MCF 10A (cell line): ENCODE data around the gene BTBD17. TPM values are rescaled to one million over a fixed set of nuclear protein-coding genes. Genes with fewer than 3 reads are reported as not detected.
"Not testable (repeated sequence)": the region's sequence is repeated elsewhere in the genome, so short reads cannot be mapped to it uniquely, and the experiment has no call there.

ENCODE experiments used
- BruUV-seq: library from RNA; stranded (reverse); fragments of 400-500 nt; replicated peaks from 2 replicates; lab custom pipeline; 2021; lab: Mats Ljungman, UMichigan
- CTCF ChIA-PET: fragments of 300-600 bp; sonication (Branson Sonifier 250); formaldehyde crosslinking; extraction: SDS; loops from one replicate; lab custom pipeline; 2021; ENCODE audit warnings: antibody characterized with exemption, inconsistent platforms; lab: Yijun Ruan, JAX
- POLR2A ChIA-PET: fragments of 300-600, 350-650 bp; sonication (Branson Sonifier 250); formaldehyde crosslinking; extraction: SDS; loops from one replicate; lab custom pipeline; 2020; ENCODE audit warnings: antibody characterized with exemption, inconsistent platforms; lab: Yijun Ruan, JAX
- DNase-seq: peaks from one replicate; pipeline ENCODE4 v3.0.0-alpha.2; 2018; ENCODE audit not compliant: unreplicated experiment
- H3K27ac Mint-ChIP-seq: one replicate; pipeline ENCODE4 v1.8.0; 2022; ENCODE audit warnings: mild to moderate bottlenecking, low read depth, mixed read lengths; ENCODE audit not compliant: unreplicated experiment
- H3K27me3 Mint-ChIP-seq: one replicate; pipeline ENCODE4 v1.8.0; 2022; ENCODE audit warnings: mixed read lengths; ENCODE audit not compliant: insufficient read depth, unreplicated experiment
- H3K36me3 Mint-ChIP-seq: one replicate; pipeline ENCODE4 v1.8.0; 2022; ENCODE audit warnings: mild to moderate bottlenecking, moderate library complexity, mixed read lengths; ENCODE audit not compliant: insufficient read depth, unreplicated experiment
- H3K4me1 Mint-ChIP-seq: one replicate; pipeline ENCODE4 v1.8.0; 2022; ENCODE audit warnings: mixed read lengths; ENCODE audit not compliant: insufficient read depth, unreplicated experiment
- H3K4me3 Mint-ChIP-seq: one replicate; pipeline ENCODE4 v1.8.0; 2022; ENCODE audit warnings: mild to moderate bottlenecking, moderate library complexity, mixed read lengths; ENCODE audit not compliant: unreplicated experiment
- H3K9me3 Mint-ChIP-seq: one replicate; pipeline ENCODE4 v1.8.0; 2022; ENCODE audit warnings: mixed read lengths; ENCODE audit not compliant: unreplicated experiment
- CTCF ChIP-seq: fragments of 200-600 bp; IDR thresholded peaks from one replicate; pipeline ENCODE4 v1.8.0; 2022; ENCODE audit warnings: antibody characterized with exemption, mild to moderate bottlenecking; ENCODE audit not compliant: unreplicated experiment
- intact Hi-C: fragments of 100-400 bp; cut with micrococcal nuclease; formaldehyde crosslinking; loops from 2 replicates; pipeline ENCODE4 v1.14.1; 2022
- total RNA-seq: library from RNA; stranded (reverse); gene quantifications from 2 replicates; pipeline ENCODE4 v1.2.3, GENCODE V29; 2022

BTBD17 gene
- total RNA-seq, 1 experiment from 2014 or later: not detected

- H3K27ac Mint-ChIP-seq: no peak overlapping the region
- intact Hi-C loops: no loop called here
- H3K27me3 Mint-ChIP-seq: no peaks in the 10 kb centered on the region
Observed at GRCh38 chr17:74407384-74407783, 45.7 kb upstream of the BTBD17 start.

GRCh38 chr17:74405311-74405710, 43.6 kb upstream of the BTBD17 start:
- DNase-seq, H3K36me3 Mint-ChIP-seq, intact Hi-C loops, H3K27ac Mint-ChIP-seq, H3K4me1 Mint-ChIP-seq, H3K9me3 Mint-ChIP-seq, H3K4me3 Mint-ChIP-seq, BruUV-seq, H3K27me3 Mint-ChIP-seq: not testable (repeated sequence)
- ChIA-PET POLR2A (interaction anchor here (0.6 to 0.7 kb wide), 3 partner anchors 12 to 750 kb away, joined by 3 read pairs; no protein-coding TSS in a partner anchor), CTCF (interaction anchor here (1.0 to 1.3 kb wide), 3 partner anchors 17 to 196 kb away, joined by 3 to 4 read pairs (median 3); no protein-coding TSS in a partner anchor)

More at GRCh38 chr17:74407384-74407783, 45.7 kb upstream of the BTBD17 start:
- H3K9me3 Mint-ChIP-seq: no peaks in the 10 kb centered on the region
- no peaks in the 10 kb centered on the region for H3K4me1 Mint-ChIP-seq
- TF ChIP-seq CTCF: no peak
- no peak for DNase-seq
- BruUV-seq: no TSS peak
- no peak overlapping the region for H3K4me3 Mint-ChIP-seq
- ChIA-PET CTCF (interaction anchor here (1.4 to 1.6 kb wide), 3 partner anchors 16 to 50 kb away, joined by 5 to 8 read pairs (median 5); no protein-coding TSS in a partner anchor), POLR2A (interaction anchor here (0.8 kb wide), 1 partner anchor 9 kb away, joined by 3 read pairs; no protein-coding TSS in a partner anchor)
- no peaks in the 10 kb centered on the region for H3K36me3 Mint-ChIP-seq

- no peaks in the 10 kb centered on the region for H3K9me3 Mint-ChIP-seq
- H3K27ac Mint-ChIP-seq: no peak overlapping the region
- intact Hi-C loops: no loop called here
- POLR2A ChIA-PET: interaction anchor here (0.6 to 0.7 kb wide), 2 partner anchors 12 to 751 kb away, joined by 3 read pairs; no protein-coding TSS in a partner anchor
- H3K4me1 Mint-ChIP-seq: no peaks in the 10 kb centered on the region
- H3K27me3 Mint-ChIP-seq: no peaks in the 10 kb centered on the region
- H3K4me3 Mint-ChIP-seq: no peak overlapping the region
- CTCF ChIA-PET: interaction anchor here (0.9 to 1.3 kb wide), 4 partner anchors 17 to 197 kb away, joined by 3 to 4 read pairs (median 3); no protein-coding TSS in a partner anchor
- no peak for TF ChIP-seq CTCF
- no TSS peak for BruUV-seq
- no peaks in the 10 kb centered on the region for H3K36me3 Mint-ChIP-seq
- DNase-seq: no peak
Observed at GRCh38 chr17:74404789-74405188, 43.1 kb upstream of the BTBD17 start.

- TF ChIP-seq CTCF: no peak
- H3K4me1 Mint-ChIP-seq: no peaks in the 10 kb centered on the region
- POLR2A ChIA-PET: interaction anchor here (1.3 kb wide), 1 partner anchor 12 kb away, joined by 3 read pairs; no protein-coding TSS in a partner anchor
- CTCF ChIA-PET: interaction anchor here (0.9 to 1.6 kb wide), 4 partner anchors 16 to 198 kb away, joined by 3 to 6 read pairs (median 4); no protein-coding TSS in a partner anchor
- H3K27me3 Mint-ChIP-seq: no peaks in the 10 kb centered on the region
- H3K9me3 Mint-ChIP-seq: no peaks in the 10 kb centered on the region
- H3K4me3 Mint-ChIP-seq: no peak overlapping the region
- H3K27ac Mint-ChIP-seq: no peak overlapping the region
- no TSS peak for BruUV-seq
- no peak for DNase-seq
- H3K36me3 Mint-ChIP-seq: no peaks in the 10 kb centered on the region
- intact Hi-C loops: no loop called here
Observed at GRCh38 chr17:74404218-74404617, 42.5 kb upstream of the BTBD17 start.
